H9 (cell line): ENCODE measurements around the gene OSBPL10. TPM values are rescaled to one million over a fixed set of nuclear protein-coding genes. Genes with fewer than 3 reads are reported as not detected.

Experiments
- DNase-seq: peaks from one replicate; pipeline ENCODE4 v3.0.0-alpha.2; 2017
- H2AFZ ChIP-seq: one replicate; pipeline ENCODE4 v1.6.1; 2013; ENCODE audit warnings: mild to moderate bottlenecking, low read length, control low read depth, moderate library complexity
- H2AK5ac ChIP-seq: 2 replicates; pipeline ENCODE4 v1.6.1; 2013; ENCODE audit warnings: low read length, control low read depth, mixed read lengths; ENCODE audit not compliant: insufficient read length
- H2BK120ac ChIP-seq: one replicate; pipeline ENCODE4 v1.6.1; 2013; ENCODE audit warnings: low read depth, mild to moderate bottlenecking, low read length, control low read depth, inconsistent platforms; ENCODE audit not compliant: poor library complexity, severe bottlenecking
- H2BK12ac ChIP-seq: 2 replicates; pipeline ENCODE4 v1.6.1; 2013; ENCODE audit warnings: low read length, control low read depth, mixed read lengths, low read depth; ENCODE audit not compliant: insufficient read length
- H2BK15ac ChIP-seq: 2 replicates; pipeline ENCODE4 v1.6.1; 2013; ENCODE audit warnings: low read depth, low read length, control low read depth
- H2BK20ac ChIP-seq: one replicate; pipeline ENCODE4 v1.6.1; 2013; ENCODE audit warnings: low read depth, mild to moderate bottlenecking, low read length, control low read depth, inconsistent platforms; ENCODE audit not compliant: poor library complexity, severe bottlenecking
- H2BK5ac ChIP-seq: 2 replicates; pipeline ENCODE4 v1.6.1; 2013; ENCODE audit warnings: low read length, control low read depth, mixed read lengths; ENCODE audit not compliant: insufficient read length
- H3K14ac ChIP-seq: 2 replicates; pipeline ENCODE4 v1.6.1; 2013; ENCODE audit warnings: low read length, control low read depth; ENCODE audit not compliant: insufficient read depth
- H3K18ac ChIP-seq: 2 replicates; pipeline ENCODE4 v1.6.1; 2013; ENCODE audit warnings: low read depth, mild to moderate bottlenecking, mixed read lengths, low read length, control low read depth; ENCODE audit not compliant: insufficient read length
- H3K23ac ChIP-seq: 2 replicates; pipeline ENCODE4 v1.6.1; 2013; ENCODE audit warnings: low read length, control low read depth, mixed read lengths, low read depth; ENCODE audit not compliant: insufficient read length
- H3K23me2 ChIP-seq: 2 replicates; pipeline ENCODE4 v1.6.1; 2013; ENCODE audit warnings: low read depth, mild to moderate bottlenecking, mixed read lengths, low read length, control low read depth; ENCODE audit not compliant: insufficient read length, poor library complexity, severe bottlenecking
- H3K27ac ChIP-seq: 2 replicates; pipeline ENCODE4 v1.5.1; 2013; ENCODE audit warnings: low read length, control low read depth, mixed read lengths, low read depth; ENCODE audit not compliant: insufficient read length
- H3K27me3 ChIP-seq: 2 replicates; pipeline ENCODE4 v1.6.1; 2013; ENCODE audit warnings: low read length, control low read depth, inconsistent platforms; ENCODE audit not compliant: insufficient read depth
- H3K4ac ChIP-seq: 2 replicates; pipeline ENCODE4 v1.6.1; 2013; ENCODE audit warnings: low read depth, mild to moderate bottlenecking, control low read depth, inconsistent platforms, low read length, moderate library complexity
- H3K4me1 ChIP-seq: 2 replicates; pipeline ENCODE4 v1.6.1; 2013; ENCODE audit warnings: low read length, control low read depth, inconsistent platforms; ENCODE audit not compliant: insufficient read depth
- H3K4me2 ChIP-seq: 2 replicates; pipeline ENCODE4 v1.6.1; 2013; ENCODE audit warnings: low read length, control low read depth, mixed read lengths; ENCODE audit not compliant: insufficient read length, insufficient read depth
- H3K56ac ChIP-seq: 2 replicates; pipeline ENCODE4 v1.6.1; 2013; ENCODE audit warnings: low read depth, mild to moderate bottlenecking, mixed read lengths, low read length, control low read depth; ENCODE audit not compliant: insufficient read length
- H3K79me1 ChIP-seq: 2 replicates; pipeline ENCODE4 v1.6.1; 2013; ENCODE audit warnings: low read depth, mild to moderate bottlenecking, moderate library complexity, low read length, control low read depth, inconsistent platforms; ENCODE audit not compliant: insufficient read depth, poor library complexity, severe bottlenecking
- H3K79me2 ChIP-seq: 2 replicates; pipeline ENCODE4 v1.6.1; 2013; ENCODE audit warnings: low read length, control low read depth, inconsistent platforms; ENCODE audit not compliant: insufficient read depth
- H3K9ac ChIP-seq: 2 replicates; pipeline ENCODE4 v1.6.1; 2013; ENCODE audit warnings: low read length, control low read depth, mixed read lengths; ENCODE audit not compliant: insufficient read length; ENCODE audit errors: extremely low read depth
- H3K9me3 ChIP-seq: one replicate; pipeline ENCODE4 v1.6.1; 2013; ENCODE audit warnings: low read depth, low read length, inconsistent platforms; ENCODE audit not compliant: control insufficient read depth
- H3T11ph ChIP-seq: one replicate; pipeline ENCODE4 v1.6.1; 2013; ENCODE audit warnings: mild to moderate bottlenecking, low read length, control low read depth, inconsistent platforms
- H4K20me1 ChIP-seq: one replicate; pipeline ENCODE4 v1.6.1; 2013; ENCODE audit not compliant: control insufficient read depth, insufficient read length, insufficient read depth
- H4K5ac ChIP-seq: 2 replicates; pipeline ENCODE4 v1.6.1; 2013; ENCODE audit warnings: low read depth, mild to moderate bottlenecking, mixed read lengths, low read length, control low read depth; ENCODE audit not compliant: insufficient read length
- H4K8ac ChIP-seq: replicated peaks from 2 replicates; pipeline ENCODE4 v1.6.1; 2013; ENCODE audit warnings: low read length, control low read depth, mixed read lengths, low read depth; ENCODE audit not compliant: insufficient read length
- H4K91ac ChIP-seq: 2 replicates; pipeline ENCODE4 v1.6.1; 2013; ENCODE audit warnings: low read depth, mild to moderate bottlenecking, moderate library complexity, mixed read lengths, low read length, control low read depth; ENCODE audit not compliant: insufficient read length
- H3K27ac Mint-ChIP-seq, 3 experiments: 2 replicates in 2 of 3; 3 replicates in 1 of 3; pipeline ENCODE4 v1.8.0; 2020 to 2021; ENCODE audit warnings: mixed read lengths in 3 of 3, mild to moderate bottlenecking in 1 of 3, moderate library complexity in 1 of 3
- H3K27me3 Mint-ChIP-seq: 2 replicates; pipeline ENCODE4 v1.8.0; 2021; ENCODE audit warnings: low read depth, mild to moderate bottlenecking, moderate library complexity, mixed read lengths
- H3K36me3 Mint-ChIP-seq, 3 experiments: 2 replicates in 2 of 3; 3 replicates in 1 of 3; pipeline ENCODE4 v1.8.0; 2020 to 2021; ENCODE audit warnings: low read depth in 3 of 3, mixed read lengths in 3 of 3; ENCODE audit not compliant: insufficient read depth in 1 of 3
- H3K4me1 Mint-ChIP-seq, 2 experiments: 2 replicates each; pipeline ENCODE4 v1.8.0; 2020; ENCODE audit warnings: mixed read lengths in 2 of 2
- H3K4me3 Mint-ChIP-seq, 2 experiments: 2 replicates in 1 of 2; 3 replicates in 1 of 2; pipeline ENCODE4 v1.8.0; 2020 to 2021; ENCODE audit warnings: mild to moderate bottlenecking in 2 of 2, mixed read lengths in 2 of 2, moderate library complexity in 1 of 2
- H3K9me3 Mint-ChIP-seq, 2 experiments: 2 replicates in 1 of 2; 3 replicates in 1 of 2; pipeline ENCODE4 v1.8.0; 2020; ENCODE audit warnings: mild to moderate bottlenecking in 2 of 2, mixed read lengths in 2 of 2, moderate library complexity in 1 of 2
- WGBS: extraction: QIAGEN DNeasy Blood & Tissue Kit; methylation state at CpG from one replicate; pipeline ENCODE4 v1.1.7; 2013; ENCODE audit warnings: missing lambda C conversion rate, low lambda C conversion rate, mixed read lengths; ENCODE audit not compliant: insufficient read length; ENCODE audit errors: extremely low coverage; 5-methylcytosine and 5-hydroxymethylcytosine counted together
- total RNA-seq: library from RNA; stranded (reverse); gene quantifications from 2 replicates; pipeline ENCODE4 v1.2.1, GENCODE V29; 2021
- TF ChIP-seq, protein P1 (sequence below): fragments of 200-600 bp; sonication (generic); conservative IDR thresholded peaks from 3 replicates; pipeline ENCODE4 v1.8.0; 2021; ENCODE audit warnings: antibody characterized with exemption, mild to moderate bottlenecking

Gene OSBPL10
- total RNA-seq, 1 experiment from 2014 or later, result 42.7 TPM

DNA sequence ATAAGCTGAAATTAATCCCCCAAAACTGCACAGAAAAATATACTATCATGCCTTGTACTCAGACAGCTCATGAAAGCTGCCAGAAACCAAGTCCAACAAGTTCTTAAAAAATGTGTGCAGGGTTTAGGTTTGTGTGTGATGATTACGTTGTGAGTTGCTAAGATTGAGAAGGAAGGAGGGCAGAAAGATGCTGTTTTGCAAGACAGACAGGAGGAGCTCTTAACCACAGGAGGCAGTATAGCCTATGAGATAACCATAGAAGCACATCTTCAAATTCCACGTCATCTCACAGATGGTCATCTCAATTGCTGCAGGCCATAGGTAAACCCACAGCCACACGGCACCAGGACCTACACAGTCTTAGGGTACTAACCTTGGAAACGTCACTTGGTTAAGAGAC lies 256.4 kb downstream of the OSBPL10 start:
- Histone ChIP-seq H3K4me2 (no peak overlapping the region), H2BK15ac (no peak overlapping the region), H4K91ac (no peak overlapping the region), H3K9ac (no peak overlapping the region), H3K27ac (no peak overlapping the region), H4K8ac (no peak overlapping the region), H3K14ac (no peak overlapping the region), H4K20me1 (no peaks in the 10 kb centered on the region), H2BK120ac (no peak overlapping the region), H3K79me2 (no peaks in the 10 kb centered on the region), H3K18ac (no peak overlapping the region), H2BK5ac (no peak overlapping the region), H4K5ac (no peak overlapping the region), H3K9me3 (no peaks in the 10 kb centered on the region), H3K4ac (no peak overlapping the region), H2AK5ac (no peak overlapping the region), H2BK20ac (no peak overlapping the region), H3K79me1 (no peaks in the 10 kb centered on the region), H3K4me1 (peaks cover 2% of the 10 kb centered on the region; the same call in 1 of the 2 replicates), H2BK12ac (no peak overlapping the region), H3K56ac (no peak overlapping the region), H3K23me2 (no peaks in the 10 kb centered on the region), H2AFZ (no peak overlapping the region), H3K23ac (no peak overlapping the region), H3T11ph (no peak overlapping the region), H3K27me3 (no peaks in the 10 kb centered on the region)
- H3K27me3 Mint-ChIP-seq, result no peaks in the 10 kb centered on the region
- no peaks in the 10 kb centered on the region for H3K9me3 Mint-ChIP-seq
- no peaks in the 10 kb centered on the region; a peak in 3 of 7 replicates for H3K36me3 Mint-ChIP-seq
- H3K27ac Mint-ChIP-seq, result peak overlapping the region; percentile 53 to 96 (median 93); a peak in 5 of 7 replicates
- WGBS, result no CpG with 5 or more reads among the region's 4 CpGs
- TF ChIP-seq, protein P1, sequence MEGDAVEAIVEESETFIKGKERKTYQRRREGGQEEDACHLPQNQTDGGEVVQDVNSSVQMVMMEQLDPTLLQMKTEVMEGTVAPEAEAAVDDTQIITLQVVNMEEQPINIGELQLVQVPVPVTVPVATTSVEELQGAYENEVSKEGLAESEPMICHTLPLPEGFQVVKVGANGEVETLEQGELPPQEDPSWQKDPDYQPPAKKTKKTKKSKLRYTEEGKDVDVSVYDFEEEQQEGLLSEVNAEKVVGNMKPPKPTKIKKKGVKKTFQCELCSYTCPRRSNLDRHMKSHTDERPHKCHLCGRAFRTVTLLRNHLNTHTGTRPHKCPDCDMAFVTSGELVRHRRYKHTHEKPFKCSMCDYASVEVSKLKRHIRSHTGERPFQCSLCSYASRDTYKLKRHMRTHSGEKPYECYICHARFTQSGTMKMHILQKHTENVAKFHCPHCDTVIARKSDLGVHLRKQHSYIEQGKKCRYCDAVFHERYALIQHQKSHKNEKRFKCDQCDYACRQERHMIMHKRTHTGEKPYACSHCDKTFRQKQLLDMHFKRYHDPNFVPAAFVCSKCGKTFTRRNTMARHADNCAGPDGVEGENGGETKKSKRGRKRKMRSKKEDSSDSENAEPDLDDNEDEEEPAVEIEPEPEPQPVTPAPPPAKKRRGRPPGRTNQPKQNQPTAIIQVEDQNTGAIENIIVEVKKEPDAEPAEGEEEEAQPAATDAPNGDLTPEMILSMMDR, result peak; percentile 61
- peaks cover 32 to 33% of the 10 kb centered on the region in 2 experiments for H3K4me1 Mint-ChIP-seq
- peak overlapping the region in 1 of 2 experiments; percentile 40; a peak in 2 of 5 replicates for H3K4me3 Mint-ChIP-seq
- no peak for DNase-seq
